ENCODE data around the gene PIK3IP1.

The PIK3IP1 gene

DNA sequence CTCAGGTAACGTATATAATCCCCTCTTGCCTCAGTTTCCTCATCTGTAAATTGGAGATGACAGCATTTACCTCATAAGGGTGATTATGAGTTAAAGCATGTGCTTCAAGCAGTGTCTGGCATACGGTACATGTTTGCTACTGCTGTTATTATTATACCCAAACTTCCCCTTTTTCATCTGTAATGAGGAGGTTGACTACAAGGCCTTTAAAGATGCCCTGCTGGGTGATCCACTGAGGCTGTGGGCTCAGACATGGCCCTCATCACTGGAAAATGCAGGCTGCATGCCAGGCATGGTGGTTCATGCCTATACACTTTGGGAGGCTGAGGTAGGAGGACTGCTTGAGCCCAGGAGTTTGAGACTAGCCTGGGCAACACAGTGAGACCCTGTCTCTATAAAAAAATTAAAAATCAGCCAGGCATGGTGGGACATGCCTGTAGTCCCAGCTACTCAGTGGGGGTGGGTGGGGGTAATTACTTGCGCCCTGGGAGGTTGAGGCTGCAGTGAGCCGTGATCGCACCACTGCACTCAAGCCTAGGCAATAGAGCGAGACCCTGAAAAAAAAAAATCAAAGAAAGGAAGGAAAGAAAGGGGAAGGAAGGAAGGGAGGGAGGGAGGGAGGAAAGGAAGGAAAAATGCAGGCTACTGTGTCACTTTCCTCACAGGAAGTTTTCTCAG lies 4.3 kb downstream of the PIK3IP1 start:
- TF ChIP-seq, protein P1, sequence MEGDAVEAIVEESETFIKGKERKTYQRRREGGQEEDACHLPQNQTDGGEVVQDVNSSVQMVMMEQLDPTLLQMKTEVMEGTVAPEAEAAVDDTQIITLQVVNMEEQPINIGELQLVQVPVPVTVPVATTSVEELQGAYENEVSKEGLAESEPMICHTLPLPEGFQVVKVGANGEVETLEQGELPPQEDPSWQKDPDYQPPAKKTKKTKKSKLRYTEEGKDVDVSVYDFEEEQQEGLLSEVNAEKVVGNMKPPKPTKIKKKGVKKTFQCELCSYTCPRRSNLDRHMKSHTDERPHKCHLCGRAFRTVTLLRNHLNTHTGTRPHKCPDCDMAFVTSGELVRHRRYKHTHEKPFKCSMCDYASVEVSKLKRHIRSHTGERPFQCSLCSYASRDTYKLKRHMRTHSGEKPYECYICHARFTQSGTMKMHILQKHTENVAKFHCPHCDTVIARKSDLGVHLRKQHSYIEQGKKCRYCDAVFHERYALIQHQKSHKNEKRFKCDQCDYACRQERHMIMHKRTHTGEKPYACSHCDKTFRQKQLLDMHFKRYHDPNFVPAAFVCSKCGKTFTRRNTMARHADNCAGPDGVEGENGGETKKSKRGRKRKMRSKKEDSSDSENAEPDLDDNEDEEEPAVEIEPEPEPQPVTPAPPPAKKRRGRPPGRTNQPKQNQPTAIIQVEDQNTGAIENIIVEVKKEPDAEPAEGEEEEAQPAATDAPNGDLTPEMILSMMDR (IDR thresholded peaks at IDR 0.05): no peak
- H3K4me3 ChIP-seq (ENCODE audit: low read depth in 1 of 2, low read length in 1 of 2): peak overlapping the region in 1 of 2 experiments; percentile 87

DNA sequence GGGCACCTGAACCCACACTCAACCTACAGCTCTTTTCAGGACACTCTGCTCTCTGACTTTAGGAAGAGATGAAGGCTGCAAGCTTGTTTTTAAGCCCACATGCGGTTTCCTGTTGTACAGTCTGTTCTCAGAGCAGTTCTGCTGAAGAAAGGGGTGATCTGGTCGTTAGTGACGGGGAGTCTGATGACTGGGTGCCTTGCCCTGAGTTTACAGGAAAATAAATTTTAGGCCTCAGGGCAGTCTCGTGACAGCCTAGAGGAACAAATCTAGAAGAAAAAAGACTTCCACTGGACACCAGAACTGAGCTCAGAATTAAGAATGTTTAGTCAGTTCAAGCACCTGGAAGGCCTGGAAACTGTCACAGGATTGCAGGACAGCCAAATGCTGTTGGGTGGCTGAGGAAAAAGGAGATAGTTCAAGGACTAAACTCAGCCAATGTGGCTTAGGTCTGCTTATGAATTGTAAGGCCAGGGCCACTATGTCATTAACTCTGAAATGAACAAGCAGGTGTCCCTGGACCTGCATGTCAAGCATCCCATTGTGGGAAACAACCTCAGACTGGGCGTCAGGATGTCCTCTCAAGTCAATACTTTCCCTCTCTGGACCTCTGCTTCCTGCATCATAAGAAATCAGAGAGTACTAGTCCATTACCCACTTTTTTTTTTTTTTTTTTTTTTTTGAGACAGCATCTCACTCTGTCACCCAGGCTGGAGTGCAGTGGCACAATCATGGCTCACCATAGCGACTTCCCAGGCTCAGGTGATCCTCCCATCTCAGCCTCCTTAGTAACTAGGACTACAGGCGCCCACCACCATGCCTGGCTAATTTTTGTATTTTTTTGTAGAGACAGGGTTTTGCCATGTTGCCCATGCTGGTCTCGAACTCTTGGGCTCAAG lies 5.7 kb downstream of the PIK3IP1 start:
- TF ChIP-seq, protein P1 (IDR thresholded peaks at IDR 0.05): no peak
- no peaks in the 10 kb centered on the region for H3K9me3 ChIP-seq
- no peak overlapping the region for H3K4me3 ChIP-seq (ENCODE audit: low read depth in 1 of 2, low read length in 1 of 2)
- peaks cover 36% of the 10 kb centered on the region for H3K36me3 ChIP-seq
- H3K27ac ChIP-seq: peak overlapping the region; percentile 55
- H3K27me3 ChIP-seq: peaks cover 8% of the 10 kb centered on the region
- peaks cover 40 to 49% of the 10 kb centered on the region in 2 experiments for H3K4me1 ChIP-seq (ENCODE audit: control insufficient read depth in 1 of 2, insufficient read depth in 1 of 2, low read depth in 1 of 2, low read length in 1 of 2)

More for the DNA sequence above, 4.3 kb downstream of the PIK3IP1 start:
- peaks cover 52 to 59% of the 10 kb centered on the region in 2 experiments for H3K4me1 ChIP-seq (ENCODE audit: control insufficient read depth in 1 of 2, insufficient read depth in 1 of 2, low read depth in 1 of 2, low read length in 1 of 2)
- peaks cover 21% of the 10 kb centered on the region for H3K27me3 ChIP-seq
- no peaks in the 10 kb centered on the region for H3K9me3 ChIP-seq
- peaks cover 23% of the 10 kb centered on the region for H3K36me3 ChIP-seq
- H3K27ac ChIP-seq: peak overlapping the region; percentile 99

DNA sequence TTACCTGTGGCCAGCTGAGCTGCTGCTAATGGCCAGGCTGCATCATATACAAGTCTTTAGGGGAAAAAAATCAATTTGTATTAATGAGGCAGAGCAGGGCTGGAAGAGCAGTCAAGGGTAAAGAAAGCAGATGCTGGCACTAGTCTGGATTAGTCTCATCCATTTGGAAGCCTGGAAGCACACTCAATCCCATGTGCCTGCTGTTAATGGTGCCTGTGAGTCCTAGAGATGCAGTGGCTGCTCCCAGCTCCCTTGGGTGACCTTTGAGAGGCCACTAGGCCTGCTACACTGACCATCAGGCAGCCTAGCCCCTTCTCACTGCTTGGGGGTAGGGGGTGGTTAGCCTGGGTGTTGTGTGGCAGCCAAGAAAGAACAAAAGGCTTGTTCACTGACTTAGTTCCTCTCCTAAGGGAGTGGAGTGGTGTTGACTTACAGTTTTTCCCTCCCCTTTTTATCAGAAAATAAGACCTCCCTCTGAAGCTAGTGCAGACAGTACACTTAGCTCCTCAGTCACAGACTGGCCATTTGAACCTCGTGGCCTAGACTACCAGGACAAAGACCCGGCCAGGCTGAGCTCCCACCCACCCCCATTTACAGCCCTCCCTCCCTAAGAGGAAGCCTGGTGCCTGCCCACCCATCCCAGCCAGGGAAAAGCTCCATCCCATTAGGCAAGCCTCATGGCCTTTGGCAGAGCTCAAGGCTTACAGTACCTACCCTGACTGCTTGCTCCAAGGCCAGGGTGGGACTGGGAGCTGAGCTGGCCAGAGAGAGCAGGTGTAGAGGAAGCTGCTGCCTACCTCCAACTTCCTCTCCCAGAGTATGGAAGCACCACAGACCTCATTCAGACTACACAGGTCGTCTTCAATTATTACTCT lies 7.8 kb downstream of the PIK3IP1 start:
- TF ChIP-seq, protein P1 (IDR thresholded peaks at IDR 0.05): no peak
- Histone ChIP-seq H3K4me3 (ENCODE audit: low read depth in 1 of 2, low read length in 1 of 2) (no peak overlapping the region), H3K4me1 (ENCODE audit: control insufficient read depth in 1 of 2, insufficient read depth in 1 of 2, low read depth in 1 of 2, low read length in 1 of 2) (peaks cover 23 to 31% of the 10 kb centered on the region in 2 experiments), H3K9me3 (peaks cover under 1% of the 10 kb centered on the region), H3K36me3 (peaks cover 57% of the 10 kb centered on the region), H3K27me3 (no peaks in the 10 kb centered on the region), H3K27ac (peak overlapping the region; percentile 65)

DNA sequence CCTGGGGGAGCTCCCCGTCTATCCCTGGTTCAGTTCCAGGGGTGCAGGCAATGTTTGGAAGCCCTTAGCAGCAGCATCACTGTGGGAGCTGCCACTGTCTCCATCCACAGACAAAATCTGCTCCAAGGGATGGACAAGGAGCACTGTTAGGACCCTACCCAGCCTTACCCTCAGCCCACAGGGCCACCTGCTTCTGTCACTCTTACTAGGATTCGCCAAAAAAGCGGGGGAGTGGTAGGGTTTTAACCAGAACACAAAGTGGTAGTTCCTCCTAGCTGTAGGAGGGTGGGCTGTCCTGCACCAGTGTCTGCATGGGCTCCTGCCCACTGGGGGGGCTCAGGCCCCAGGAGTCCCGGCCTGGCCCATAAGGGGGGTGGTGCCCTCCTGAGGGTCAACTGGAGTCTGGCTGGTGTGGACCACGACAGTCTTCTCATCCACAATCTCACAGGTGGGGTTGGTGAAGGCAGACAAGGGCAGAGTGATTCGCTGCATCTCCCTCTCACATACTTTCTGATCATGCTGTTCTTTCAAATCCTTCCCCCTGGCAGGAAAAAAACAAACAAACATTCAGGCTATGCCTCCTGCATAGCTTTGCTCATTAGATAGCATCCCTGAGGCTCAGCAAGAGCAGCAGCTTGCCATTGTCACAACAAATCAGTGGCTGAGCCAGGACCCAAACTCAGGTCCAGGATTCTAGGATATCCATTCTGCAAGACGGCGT lies 9.4 kb downstream of the PIK3IP1 start:
- Histone ChIP-seq H3K4me1 (ENCODE audit: control insufficient read depth in 1 of 2, insufficient read depth in 1 of 2, low read depth in 1 of 2, low read length in 1 of 2) (peaks cover 7 to 15% of the 10 kb centered on the region in 2 experiments), H3K27ac (peak overlapping the region; percentile 35), H3K36me3 (peaks cover 73% of the 10 kb centered on the region), H3K27me3 (no peaks in the 10 kb centered on the region), H3K9me3 (peaks cover 4% of the 10 kb centered on the region), H3K4me3 (ENCODE audit: low read depth in 1 of 2, low read length in 1 of 2) (no peak overlapping the region)
- TF ChIP-seq, protein P1 (IDR thresholded peaks at IDR 0.05): no peak

Measured in neutrophil (primary cell).